Chondrocyte (in vitro differentiated cells): Measurements from ENCODE around the gene GCNT2. TPM values are rescaled to one million over a fixed set of nuclear protein-coding genes. Genes with fewer than 3 reads are reported as not detected.

Experiments used
- DNase-seq: peaks from one replicate; pipeline ENCODE4 v3.0.0; 2021; ENCODE audit warnings: mixed read lengths, low spot score
- H3K27ac Mint-ChIP-seq: one replicate; pipeline ENCODE4 v1.8.0; 2021; ENCODE audit warnings: mild to moderate bottlenecking, moderate library complexity, mixed read lengths; ENCODE audit not compliant: unreplicated experiment
- H3K27me3 Mint-ChIP-seq: 2 replicates; pipeline ENCODE4 v1.8.0; 2021; ENCODE audit warnings: low read depth, mixed read lengths
- H3K36me3 Mint-ChIP-seq: 2 replicates; pipeline ENCODE4 v1.8.0; 2021; ENCODE audit warnings: low read depth, mixed read lengths
- H3K4me1 Mint-ChIP-seq: 2 replicates; pipeline ENCODE4 v1.8.0; 2021; ENCODE audit warnings: low read depth, mild to moderate bottlenecking, mixed read lengths
- H3K4me3 Mint-ChIP-seq: one replicate; pipeline ENCODE4 v1.8.0; 2021; ENCODE audit warnings: mild to moderate bottlenecking, moderate library complexity, mixed read lengths; ENCODE audit not compliant: unreplicated experiment
- H3K9me3 Mint-ChIP-seq: 2 replicates; pipeline ENCODE4 v1.8.0; 2021; ENCODE audit warnings: low read depth, mixed read lengths
- CTCF ChIP-seq: fragments of 200-600 bp; sonication (generic); IDR thresholded peaks from 2 replicates; pipeline ENCODE4 v1.5.0; 2021; ENCODE audit warnings: antibody characterized with exemption, mild to moderate bottlenecking, moderate library complexity
- total RNA-seq: library from RNA; stranded (reverse); gene quantifications from 3 replicates; pipeline ENCODE4 v1.2.1, GENCODE V29; 2021

Gene GCNT2
- total RNA-seq, 1 donor from 2014 or later = 0.67 TPM

GRCh38 chr6:10531942-10532341 is 10.8 kb downstream of the GCNT2 start:
- TF ChIP-seq CTCF = no peak
- H3K4me3 Mint-ChIP-seq = no peak overlapping the region
- no peaks in the 10 kb centered on the region for H3K36me3 Mint-ChIP-seq
- no peaks in the 10 kb centered on the region for H3K9me3 Mint-ChIP-seq
- peaks cover 5% of the 10 kb centered on the region for H3K27me3 Mint-ChIP-seq
- DNase-seq = no peak
- H3K27ac Mint-ChIP-seq = no peak overlapping the region
- H3K4me1 Mint-ChIP-seq = peaks cover 30% of the 10 kb centered on the region

- H3K4me3 Mint-ChIP-seq = no peak overlapping the region
- H3K9me3 Mint-ChIP-seq = no peaks in the 10 kb centered on the region
- no peak overlapping the region for H3K27ac Mint-ChIP-seq
- H3K36me3 Mint-ChIP-seq = no peaks in the 10 kb centered on the region
- peaks cover 5% of the 10 kb centered on the region for H3K27me3 Mint-ChIP-seq
- no peak for DNase-seq
- H3K4me1 Mint-ChIP-seq = peaks cover 29% of the 10 kb centered on the region
- TF ChIP-seq CTCF = no peak
These were observed 11.2 kb downstream of the GCNT2 start for GRCh38 chr6:10532392-10532791.

GRCh38 chr6:10534419-10534762 is 13.2 kb downstream of the GCNT2 start:
- DNase-seq = no peak
- Mint-ChIP-seq H3K27me3 (peaks cover 5% of the 10 kb centered on the region), H3K9me3 (no peaks in the 10 kb centered on the region), H3K4me3 (no peak overlapping the region), H3K27ac (no peak overlapping the region), H3K36me3 (no peaks in the 10 kb centered on the region), H3K4me1 (peaks cover 9% of the 10 kb centered on the region)
- TF ChIP-seq CTCF = no peak

- Mint-ChIP-seq H3K9me3 (no peaks in the 10 kb centered on the region), H3K4me1 (peaks cover 3% of the 10 kb centered on the region), H3K4me3 (no peak overlapping the region), H3K27ac (no peak overlapping the region), H3K27me3 (peaks cover 5% of the 10 kb centered on the region), H3K36me3 (no peaks in the 10 kb centered on the region)
- DNase-seq = no peak
- TF ChIP-seq CTCF = no peak
These were observed 14.0 kb downstream of the GCNT2 start for GRCh38 chr6:10535193-10535592.

GRCh38 chr6:10537726-10538125 is 16.6 kb downstream of the GCNT2 start:
- H3K27ac Mint-ChIP-seq = no peak overlapping the region
- peaks cover 2% of the 10 kb centered on the region for H3K27me3 Mint-ChIP-seq
- peaks cover 3% of the 10 kb centered on the region for H3K4me1 Mint-ChIP-seq
- no peak for DNase-seq
- no peak overlapping the region for H3K4me3 Mint-ChIP-seq
- no peaks in the 10 kb centered on the region for H3K36me3 Mint-ChIP-seq
- no peak for TF ChIP-seq CTCF
- H3K9me3 Mint-ChIP-seq = no peaks in the 10 kb centered on the region
